SK-N-SH treated with all-trans-retinoic acid at 6 μM for 48 hours (cell line): ENCODE measurements around the gene PSMB1.

Experiments used
- ARNTL ChIP-seq: fragments of 450-650 bp; formaldehyde crosslinking; IDR thresholded peaks from 2 replicates; pipeline ENCODE4 v1.5.0; 2020; ENCODE audit warnings: low read depth, mild to moderate bottlenecking, moderate library complexity, borderline replicate concordance
- CSDC2 ChIP-seq: fragments of 250-450 bp; sonication (Bioruptor Pico); IDR thresholded peaks from 2 replicates; pipeline ENCODE4 v1.5.0; 2020; ENCODE audit warnings: mild to moderate bottlenecking, moderate library complexity
- GLIS3 ChIP-seq: fragments of 250-450 bp; sonication (Bioruptor Pico); IDR thresholded peaks from 2 replicates; pipeline ENCODE4 v1.5.0; 2020; ENCODE audit warnings: mild to moderate bottlenecking, moderate library complexity
- ZC3H10 ChIP-seq: fragments of 250-450 bp; sonication (Bioruptor Pico); IDR thresholded peaks from 2 replicates; pipeline ENCODE4 v1.5.1; 2021; ENCODE audit warnings: mild to moderate bottlenecking, moderate library complexity
- ZFP3 ChIP-seq: fragments of 250-450 bp; sonication (Bioruptor Pico); IDR thresholded peaks from 2 replicates; pipeline ENCODE4 v1.5.0; 2020; ENCODE audit warnings: mild to moderate bottlenecking, moderate library complexity
- ZFP30 ChIP-seq: fragments of 450-650 bp; formaldehyde crosslinking; IDR thresholded peaks from 2 replicates; pipeline ENCODE4 v1.5.0; 2022; ENCODE audit warnings: mild to moderate bottlenecking, moderate library complexity
- ZNF70 ChIP-seq: fragments of 450-650 bp; formaldehyde crosslinking; IDR thresholded peaks from 2 replicates; pipeline ENCODE4 v1.5.0; 2020; ENCODE audit warnings: mild to moderate bottlenecking, moderate library complexity
- ZNF8 ChIP-seq: fragments of 450-650 bp; formaldehyde crosslinking; IDR thresholded peaks from 2 replicates; pipeline ENCODE4 v1.5.0; 2020; ENCODE audit warnings: mild to moderate bottlenecking, moderate library complexity
- TF ChIP-seq, protein P1 (sequence below): fragments of 250-450 bp; sonication (Bioruptor Pico); IDR thresholded peaks from 2 replicates; pipeline ENCODE4 v1.5.1; 2021; ENCODE audit warnings: mild to moderate bottlenecking, moderate library complexity
- TF ChIP-seq, protein P2 (sequence below): fragments of 250-450 bp; sonication (Bioruptor Pico); IDR thresholded peaks from 2 replicates; pipeline ENCODE4 v1.5.0; 2020; ENCODE audit warnings: mild to moderate bottlenecking, moderate library complexity
- TF ChIP-seq, protein P3 (sequence below): fragments of 250-450 bp; sonication (Bioruptor Pico); IDR thresholded peaks from 2 replicates; pipeline ENCODE4 v1.8.0; 2020; ENCODE audit warnings: mild to moderate bottlenecking, moderate library complexity, borderline replicate concordance
- TF ChIP-seq, protein P4 (sequence below): fragments of 250-450 bp; sonication (Bioruptor Pico); IDR thresholded peaks from 2 replicates; pipeline ENCODE4 v1.5.1; 2020; ENCODE audit warnings: low read depth, mild to moderate bottlenecking, moderate library complexity

DNA sequence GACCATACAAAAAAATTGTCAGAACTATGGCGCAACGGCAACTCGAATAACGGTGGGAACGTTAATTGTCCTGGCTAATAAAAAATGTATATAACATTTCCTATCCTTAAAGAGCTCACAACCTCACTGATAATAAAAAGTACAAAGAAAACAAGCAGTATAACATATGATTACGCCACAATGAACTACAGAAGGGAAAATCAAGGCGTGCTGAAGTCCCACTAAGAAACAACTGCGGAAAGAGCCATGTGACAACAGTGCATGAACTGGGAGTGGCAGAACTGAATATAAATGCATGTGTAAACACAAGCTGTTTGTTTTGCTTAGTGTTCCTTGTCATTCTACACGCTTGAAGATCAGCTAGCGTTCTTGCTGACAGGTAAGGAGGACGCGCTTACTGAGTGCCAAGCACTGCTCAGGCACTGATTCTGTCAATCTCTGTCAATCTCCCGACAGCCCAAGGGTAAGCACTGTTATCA, 466 bp upstream of the PSMB1 start:
- TF ChIP-seq, protein P1, sequence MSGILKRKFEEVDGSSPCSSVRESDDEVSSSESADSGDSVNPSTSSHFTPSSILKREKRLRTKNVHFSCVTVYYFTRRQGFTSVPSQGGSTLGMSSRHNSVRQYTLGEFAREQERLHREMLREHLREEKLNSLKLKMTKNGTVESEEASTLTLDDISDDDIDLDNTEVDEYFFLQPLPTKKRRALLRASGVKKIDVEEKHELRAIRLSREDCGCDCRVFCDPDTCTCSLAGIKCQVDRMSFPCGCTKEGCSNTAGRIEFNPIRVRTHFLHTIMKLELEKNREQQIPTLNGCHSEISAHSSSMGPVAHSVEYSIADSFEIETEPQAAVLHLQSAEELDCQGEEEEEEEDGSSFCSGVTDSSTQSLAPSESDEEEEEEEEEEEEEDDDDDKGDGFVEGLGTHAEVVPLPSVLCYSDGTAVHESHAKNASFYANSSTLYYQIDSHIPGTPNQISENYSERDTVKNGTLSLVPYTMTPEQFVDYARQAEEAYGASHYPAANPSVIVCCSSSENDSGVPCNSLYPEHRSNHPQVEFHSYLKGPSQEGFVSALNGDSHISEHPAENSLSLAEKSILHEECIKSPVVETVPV (CRISPR knock-in tag): no peak
- TF ChIP-seq, protein P2, sequence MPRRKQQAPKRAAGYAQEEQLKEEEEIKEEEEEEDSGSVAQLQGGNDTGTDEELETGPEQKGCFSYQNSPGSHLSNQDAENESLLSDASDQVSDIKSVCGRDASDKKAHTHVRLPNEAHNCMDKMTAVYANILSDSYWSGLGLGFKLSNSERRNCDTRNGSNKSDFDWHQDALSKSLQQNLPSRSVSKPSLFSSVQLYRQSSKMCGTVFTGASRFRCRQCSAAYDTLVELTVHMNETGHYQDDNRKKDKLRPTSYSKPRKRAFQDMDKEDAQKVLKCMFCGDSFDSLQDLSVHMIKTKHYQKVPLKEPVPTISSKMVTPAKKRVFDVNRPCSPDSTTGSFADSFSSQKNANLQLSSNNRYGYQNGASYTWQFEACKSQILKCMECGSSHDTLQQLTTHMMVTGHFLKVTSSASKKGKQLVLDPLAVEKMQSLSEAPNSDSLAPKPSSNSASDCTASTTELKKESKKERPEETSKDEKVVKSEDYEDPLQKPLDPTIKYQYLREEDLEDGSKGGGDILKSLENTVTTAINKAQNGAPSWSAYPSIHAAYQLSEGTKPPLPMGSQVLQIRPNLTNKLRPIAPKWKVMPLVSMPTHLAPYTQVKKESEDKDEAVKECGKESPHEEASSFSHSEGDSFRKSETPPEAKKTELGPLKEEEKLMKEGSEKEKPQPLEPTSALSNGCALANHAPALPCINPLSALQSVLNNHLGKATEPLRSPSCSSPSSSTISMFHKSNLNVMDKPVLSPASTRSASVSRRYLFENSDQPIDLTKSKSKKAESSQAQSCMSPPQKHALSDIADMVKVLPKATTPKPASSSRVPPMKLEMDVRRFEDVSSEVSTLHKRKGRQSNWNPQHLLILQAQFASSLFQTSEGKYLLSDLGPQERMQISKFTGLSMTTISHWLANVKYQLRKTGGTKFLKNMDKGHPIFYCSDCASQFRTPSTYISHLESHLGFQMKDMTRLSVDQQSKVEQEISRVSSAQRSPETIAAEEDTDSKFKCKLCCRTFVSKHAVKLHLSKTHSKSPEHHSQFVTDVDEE (CRISPR knock-in tag): no peak
- TF ChIP-seq ARNTL (CRISPR knock-in tag) (no peak), ZFP30 (CRISPR knock-in tag) (no peak), CSDC2 (CRISPR knock-in tag) (no peak), ZC3H10 (no peak), ZFP3 (no peak), ZNF8 (no peak), GLIS3 (CRISPR knock-in tag) (no peak), ZNF70 (CRISPR knock-in tag) (no peak)
- TF ChIP-seq, protein P3, sequence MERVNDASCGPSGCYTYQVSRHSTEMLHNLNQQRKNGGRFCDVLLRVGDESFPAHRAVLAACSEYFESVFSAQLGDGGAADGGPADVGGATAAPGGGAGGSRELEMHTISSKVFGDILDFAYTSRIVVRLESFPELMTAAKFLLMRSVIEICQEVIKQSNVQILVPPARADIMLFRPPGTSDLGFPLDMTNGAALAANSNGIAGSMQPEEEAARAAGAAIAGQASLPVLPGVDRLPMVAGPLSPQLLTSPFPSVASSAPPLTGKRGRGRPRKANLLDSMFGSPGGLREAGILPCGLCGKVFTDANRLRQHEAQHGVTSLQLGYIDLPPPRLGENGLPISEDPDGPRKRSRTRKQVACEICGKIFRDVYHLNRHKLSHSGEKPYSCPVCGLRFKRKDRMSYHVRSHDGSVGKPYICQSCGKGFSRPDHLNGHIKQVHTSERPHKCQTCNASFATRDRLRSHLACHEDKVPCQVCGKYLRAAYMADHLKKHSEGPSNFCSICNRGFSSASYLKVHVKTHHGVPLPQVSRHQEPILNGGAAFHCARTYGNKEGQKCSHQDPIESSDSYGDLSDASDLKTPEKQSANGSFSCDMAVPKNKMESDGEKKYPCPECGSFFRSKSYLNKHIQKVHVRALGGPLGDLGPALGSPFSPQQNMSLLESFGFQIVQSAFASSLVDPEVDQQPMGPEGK: no peak
- TF ChIP-seq, protein P4, sequence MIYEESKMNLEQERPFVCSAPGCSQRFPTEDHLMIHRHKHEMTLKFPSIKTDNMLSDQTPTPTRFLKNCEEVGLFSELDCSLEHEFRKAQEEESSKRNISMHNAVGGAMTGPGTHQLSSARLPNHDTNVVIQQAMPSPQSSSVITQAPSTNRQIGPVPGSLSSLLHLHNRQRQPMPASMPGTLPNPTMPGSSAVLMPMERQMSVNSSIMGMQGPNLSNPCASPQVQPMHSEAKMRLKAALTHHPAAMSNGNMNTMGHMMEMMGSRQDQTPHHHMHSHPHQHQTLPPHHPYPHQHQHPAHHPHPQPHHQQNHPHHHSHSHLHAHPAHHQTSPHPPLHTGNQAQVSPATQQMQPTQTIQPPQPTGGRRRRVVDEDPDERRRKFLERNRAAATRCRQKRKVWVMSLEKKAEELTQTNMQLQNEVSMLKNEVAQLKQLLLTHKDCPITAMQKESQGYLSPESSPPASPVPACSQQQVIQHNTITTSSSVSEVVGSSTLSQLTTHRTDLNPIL (CRISPR knock-in tag): no peak
